ENCODE results near the gene TUBB4B.
"Not testable (repeated sequence)": the region's sequence is repeated elsewhere in the genome, so short reads cannot be mapped to it uniquely, and the experiment has no call there.

The TUBB4B gene

DNA sequence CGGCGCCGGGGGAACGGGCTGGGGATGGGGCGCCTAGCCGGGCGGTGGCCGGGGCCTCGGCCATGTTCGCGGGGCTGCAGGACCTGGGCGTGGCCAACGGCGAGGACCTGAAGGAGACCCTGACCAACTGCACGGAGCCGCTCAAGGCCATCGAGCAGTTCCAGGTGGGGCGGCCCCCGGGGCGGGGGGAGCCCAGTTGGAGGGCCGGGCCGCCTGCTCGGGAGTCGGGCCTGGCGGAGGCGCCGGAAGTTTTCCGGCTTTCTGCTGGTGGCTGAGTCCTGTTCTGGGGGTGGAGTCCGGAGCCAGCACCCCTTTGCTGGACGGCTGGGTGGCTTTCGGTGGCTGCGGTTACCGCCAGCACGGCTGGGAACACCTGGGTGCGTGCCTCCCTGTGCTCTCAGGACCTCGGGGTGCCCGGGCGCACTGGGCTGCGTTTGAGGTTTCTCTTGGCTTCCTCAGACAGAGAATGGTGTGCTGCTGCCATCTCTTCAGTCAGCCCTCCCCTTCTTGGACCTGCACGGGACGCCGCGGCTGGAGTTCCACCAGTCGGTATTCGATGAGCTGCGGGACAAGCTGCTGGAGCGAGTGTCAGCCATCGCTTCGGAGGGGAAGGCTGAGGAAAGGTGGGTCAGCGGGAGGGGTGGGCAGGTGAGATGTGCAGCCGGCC is 14.5 kb downstream of the TUBB4B start:
- peaks cover 6% of the 10 kb centered on the region; the same call in 1 of the 2 replicates for H3K4me1 ChIP-seq (ENCODE audit: insufficient read depth, low read length)
- H3K36me3 ChIP-seq (ENCODE audit: insufficient read depth, low read length): peaks cover 12% of the 10 kb centered on the region
- H3K9ac ChIP-seq (ENCODE audit: low read depth, low read length): peak overlapping the region; percentile 55
- H3K9me3 ChIP-seq (ENCODE audit: control insufficient read depth, insufficient read depth, low read length): no peaks in the 10 kb centered on the region

DNA sequence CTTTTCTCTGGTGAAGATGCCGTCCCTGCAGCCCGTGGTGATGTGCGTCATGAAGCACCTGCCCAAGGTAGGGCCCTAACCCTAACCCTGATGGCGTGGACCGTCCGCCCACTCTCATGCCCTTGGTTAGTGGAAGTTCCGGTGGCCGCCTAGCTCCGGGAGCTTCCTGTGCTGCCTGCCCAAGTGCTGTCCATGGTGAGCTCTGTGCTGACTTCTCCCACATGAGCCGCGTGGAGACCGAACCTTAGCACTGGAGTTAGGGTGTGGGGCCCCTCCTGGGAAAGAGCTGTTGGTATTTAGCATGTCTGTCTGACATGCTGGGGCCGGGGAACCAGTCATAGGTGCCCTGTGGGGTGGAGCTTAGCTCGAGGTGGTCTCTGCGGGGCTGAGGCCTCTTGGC is 15.3 kb downstream of the TUBB4B start:
- H3K36me3 ChIP-seq (ENCODE audit: insufficient read depth, low read length): peaks cover 12% of the 10 kb centered on the region
- H3K9ac ChIP-seq (ENCODE audit: low read depth, low read length): peak overlapping the region; percentile 55; the same call in 1 of the 2 replicates
- no peaks in the 10 kb centered on the region; the same call in 1 of the 2 replicates for H3K4me1 ChIP-seq (ENCODE audit: insufficient read depth, low read length)
- H3K9me3 ChIP-seq (ENCODE audit: control insufficient read depth, insufficient read depth, low read length): no peaks in the 10 kb centered on the region

DNA sequence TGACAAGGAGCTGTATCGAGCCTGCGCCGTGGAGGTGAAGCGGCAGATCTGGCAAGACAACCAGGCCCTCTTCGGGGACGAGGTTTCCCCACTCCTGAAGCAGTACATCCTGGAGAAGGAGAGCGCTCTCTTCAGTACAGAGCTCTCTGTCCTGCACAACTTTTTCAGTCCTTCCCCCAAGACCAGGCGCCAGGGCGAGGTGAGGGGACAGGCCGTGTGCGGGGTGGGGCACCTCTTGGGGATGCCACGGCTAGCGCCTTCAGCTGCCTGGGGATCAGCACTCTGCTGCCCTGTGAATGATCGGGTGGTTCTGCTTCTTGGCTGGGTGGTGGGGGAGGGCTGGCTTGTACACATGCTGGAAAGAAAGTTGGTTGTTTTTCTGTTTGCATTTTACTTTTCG is 15.8 kb downstream of the TUBB4B start:
- Histone ChIP-seq H3K9ac (ENCODE audit: low read depth, low read length) (no peak overlapping the region), H3K36me3 (ENCODE audit: insufficient read depth, low read length) (peaks cover 12% of the 10 kb centered on the region)

DNA sequence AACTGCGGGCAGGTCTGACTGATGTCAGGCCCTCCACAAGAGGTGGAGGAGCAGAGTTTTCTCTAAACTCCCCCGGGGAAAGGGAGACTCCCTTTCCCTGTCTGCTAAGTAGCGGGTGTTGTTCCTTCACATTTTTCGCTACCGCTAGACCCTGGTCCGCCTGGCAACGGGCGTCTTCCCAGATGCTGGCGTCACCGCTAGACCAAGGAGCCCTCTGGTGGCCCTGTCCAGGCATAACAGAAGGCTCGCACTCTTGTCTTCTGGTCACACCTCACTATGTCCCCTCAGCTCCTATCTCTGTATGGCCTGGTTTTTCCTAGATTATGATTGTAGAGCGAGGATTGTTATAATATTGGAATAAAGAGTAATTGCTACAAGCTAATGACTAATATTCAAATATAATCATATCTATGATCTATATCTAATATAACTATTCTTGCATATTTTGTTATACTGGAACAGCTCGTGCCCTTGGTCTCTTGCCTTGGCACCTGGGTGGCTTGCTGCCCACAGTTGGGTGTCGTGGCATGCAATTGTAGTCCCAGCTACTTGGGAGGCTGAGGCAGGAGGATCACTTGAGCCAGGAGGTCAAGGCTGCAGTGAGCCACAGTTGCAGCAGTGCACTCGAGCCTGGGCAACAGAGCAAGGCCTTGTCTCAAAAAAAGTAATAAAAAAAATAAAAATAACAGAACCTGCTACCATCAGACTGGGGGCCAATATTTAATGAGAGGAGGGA is 21.3 kb downstream of the TUBB4B start:
- peaks cover 18% of the 10 kb centered on the region for H3K36me3 ChIP-seq (ENCODE audit: insufficient read depth, low read length)
- not testable (repeated sequence) for H3K4me1 ChIP-seq (ENCODE audit: insufficient read depth, low read length); H3K9ac ChIP-seq (ENCODE audit: low read depth, low read length); H3K9me3 ChIP-seq (ENCODE audit: control insufficient read depth, insufficient read depth, low read length)

More for the DNA sequence above, 15.8 kb downstream of the TUBB4B start:
- H3K4me1 ChIP-seq (ENCODE audit: insufficient read depth, low read length): no peaks in the 10 kb centered on the region; the same call in 1 of the 2 replicates
- no peaks in the 10 kb centered on the region for H3K9me3 ChIP-seq (ENCODE audit: control insufficient read depth, insufficient read depth, low read length)

DNA sequence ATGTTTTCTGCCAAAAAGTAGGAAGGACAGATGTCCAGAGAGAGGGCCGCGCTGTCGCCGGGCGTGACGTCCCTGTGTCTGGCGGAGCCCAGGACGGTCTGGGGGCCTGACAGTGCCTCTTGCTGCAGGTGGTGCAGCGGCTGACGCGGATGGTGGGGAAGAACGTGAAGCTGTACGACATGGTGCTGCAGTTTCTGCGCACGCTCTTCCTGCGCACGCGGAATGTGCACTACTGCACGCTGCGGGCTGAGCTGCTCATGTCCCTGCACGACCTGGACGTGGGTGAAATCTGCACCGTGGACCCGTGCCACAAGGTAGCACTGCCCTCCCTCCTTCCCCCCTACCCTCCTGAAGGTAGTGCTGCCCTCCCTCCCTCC is 21.8 kb downstream of the TUBB4B start:
- H3K9ac ChIP-seq (ENCODE audit: low read depth, low read length): no peak overlapping the region
- H3K9me3 ChIP-seq (ENCODE audit: control insufficient read depth, insufficient read depth, low read length): no peaks in the 10 kb centered on the region
- H3K4me1 ChIP-seq (ENCODE audit: insufficient read depth, low read length): no peaks in the 10 kb centered on the region
- peaks cover 18% of the 10 kb centered on the region for H3K36me3 ChIP-seq (ENCODE audit: insufficient read depth, low read length)

DNA sequence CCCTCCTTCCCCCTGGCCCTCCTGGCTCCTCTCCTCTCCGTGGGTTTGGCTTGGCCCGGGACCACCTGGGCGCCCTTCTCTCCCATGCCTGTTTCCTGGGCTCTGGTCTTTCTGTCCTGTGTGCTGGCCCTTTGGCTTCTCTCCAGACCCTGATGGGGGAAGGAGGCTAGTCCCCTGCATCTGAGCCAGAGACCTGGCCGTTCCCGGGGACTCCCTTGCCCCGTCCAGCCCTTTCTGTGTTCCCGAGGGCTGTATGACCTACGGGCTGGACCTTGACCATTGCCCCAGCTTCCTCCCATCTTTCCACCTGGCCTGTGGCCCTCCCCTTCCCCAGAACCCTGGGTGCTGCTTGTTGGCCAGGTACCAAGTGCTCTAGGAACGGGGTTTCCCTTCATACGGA is 22.4 kb downstream of the TUBB4B start:
- Histone ChIP-seq H3K4me1 (ENCODE audit: insufficient read depth, low read length) (no peaks in the 10 kb centered on the region), H3K36me3 (ENCODE audit: insufficient read depth, low read length) (peaks cover 18% of the 10 kb centered on the region), H3K9ac (ENCODE audit: low read depth, low read length) (no peak overlapping the region), H3K9me3 (ENCODE audit: control insufficient read depth, insufficient read depth, low read length) (no peaks in the 10 kb centered on the region)

DNA sequence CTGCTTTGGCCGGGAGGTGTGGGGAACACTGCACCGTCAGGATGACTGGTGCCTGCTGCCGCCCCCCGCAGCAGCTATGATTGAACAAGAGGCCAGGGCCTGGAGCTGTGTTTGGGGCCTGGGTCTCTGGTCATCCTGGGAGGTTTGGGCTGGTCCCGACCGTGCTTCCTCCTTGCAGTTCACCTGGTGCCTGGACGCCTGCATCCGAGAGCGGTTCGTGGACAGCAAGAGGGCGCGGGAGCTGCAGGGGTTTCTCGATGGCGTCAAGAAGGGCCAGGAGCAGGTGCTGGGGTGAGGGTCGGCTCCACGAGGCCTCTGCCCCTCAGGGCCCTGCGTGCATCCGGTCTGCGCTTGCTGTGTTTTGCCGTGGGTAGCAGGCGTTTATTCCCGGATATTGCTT is 23.0 kb downstream of the TUBB4B start:
- Histone ChIP-seq H3K36me3 (ENCODE audit: insufficient read depth, low read length) (peaks cover 14% of the 10 kb centered on the region), H3K9me3 (ENCODE audit: control insufficient read depth, insufficient read depth, low read length) (no peaks in the 10 kb centered on the region), H3K9ac (ENCODE audit: low read depth, low read length) (no peak overlapping the region), H3K4me1 (ENCODE audit: insufficient read depth, low read length) (no peaks in the 10 kb centered on the region)

DNA sequence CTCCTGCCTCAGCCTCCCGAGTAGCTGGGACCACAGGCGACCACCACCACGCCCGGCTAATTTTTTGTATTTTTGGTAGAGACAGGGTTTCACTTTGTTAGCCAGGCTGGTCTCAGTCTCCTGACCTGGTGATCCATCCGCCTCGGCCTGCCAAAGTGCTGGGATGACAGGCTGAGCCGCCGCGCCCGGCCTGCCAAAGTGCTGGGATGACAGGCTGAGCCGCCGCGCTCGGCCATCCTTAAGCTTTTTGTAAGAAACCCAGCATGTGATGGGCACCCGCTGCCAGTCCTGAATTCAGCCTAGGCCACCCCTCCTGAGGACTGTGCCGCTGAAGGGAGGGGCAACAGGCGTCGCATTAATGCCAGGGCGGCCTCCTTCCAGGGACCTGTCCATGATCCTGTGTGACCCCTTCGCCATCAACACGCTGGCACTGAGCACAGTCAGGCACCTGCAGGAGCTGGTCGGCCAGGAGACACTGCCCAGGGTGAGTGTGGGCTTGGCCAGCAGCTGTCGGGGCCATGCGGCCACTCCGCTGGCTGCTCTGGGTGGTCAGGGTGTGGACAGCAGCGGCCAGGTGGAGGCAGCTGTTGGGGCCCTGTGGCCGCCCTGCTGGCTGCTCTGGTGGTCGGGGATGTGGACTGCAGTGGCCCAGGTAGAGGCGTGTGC is 24.5 kb downstream of the TUBB4B start:
- Histone ChIP-seq H3K9ac (ENCODE audit: low read depth, low read length) (no peak overlapping the region), H3K4me1 (ENCODE audit: insufficient read depth, low read length) (no peaks in the 10 kb centered on the region), H3K9me3 (ENCODE audit: control insufficient read depth, insufficient read depth, low read length) (no peaks in the 10 kb centered on the region), H3K36me3 (ENCODE audit: insufficient read depth, low read length) (peaks cover 14% of the 10 kb centered on the region)

DNA sequence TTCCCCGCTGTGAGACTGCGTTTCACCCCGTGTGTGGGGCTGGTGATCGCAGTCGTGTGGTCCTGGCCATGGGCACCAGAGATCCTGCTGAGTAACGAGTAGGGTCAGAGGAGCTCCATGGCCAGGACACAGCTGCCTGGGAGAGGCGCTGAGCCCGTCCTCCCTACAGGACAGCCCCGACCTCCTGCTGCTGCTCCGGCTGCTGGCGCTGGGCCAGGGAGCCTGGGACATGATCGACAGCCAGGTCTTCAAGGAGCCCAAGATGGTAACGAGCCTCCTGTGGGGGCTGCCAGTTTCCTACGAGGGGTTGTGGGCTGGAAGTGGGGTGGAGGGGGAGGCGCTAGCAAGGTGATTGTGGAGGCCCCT is 25.1 kb downstream of the TUBB4B start:
- H3K9ac ChIP-seq (ENCODE audit: low read depth, low read length): no peak overlapping the region
- H3K4me1 ChIP-seq (ENCODE audit: insufficient read depth, low read length): no peaks in the 10 kb centered on the region
- peaks cover 14% of the 10 kb centered on the region for H3K36me3 ChIP-seq (ENCODE audit: insufficient read depth, low read length)
- H3K9me3 ChIP-seq (ENCODE audit: control insufficient read depth, insufficient read depth, low read length): no peaks in the 10 kb centered on the region

DNA sequence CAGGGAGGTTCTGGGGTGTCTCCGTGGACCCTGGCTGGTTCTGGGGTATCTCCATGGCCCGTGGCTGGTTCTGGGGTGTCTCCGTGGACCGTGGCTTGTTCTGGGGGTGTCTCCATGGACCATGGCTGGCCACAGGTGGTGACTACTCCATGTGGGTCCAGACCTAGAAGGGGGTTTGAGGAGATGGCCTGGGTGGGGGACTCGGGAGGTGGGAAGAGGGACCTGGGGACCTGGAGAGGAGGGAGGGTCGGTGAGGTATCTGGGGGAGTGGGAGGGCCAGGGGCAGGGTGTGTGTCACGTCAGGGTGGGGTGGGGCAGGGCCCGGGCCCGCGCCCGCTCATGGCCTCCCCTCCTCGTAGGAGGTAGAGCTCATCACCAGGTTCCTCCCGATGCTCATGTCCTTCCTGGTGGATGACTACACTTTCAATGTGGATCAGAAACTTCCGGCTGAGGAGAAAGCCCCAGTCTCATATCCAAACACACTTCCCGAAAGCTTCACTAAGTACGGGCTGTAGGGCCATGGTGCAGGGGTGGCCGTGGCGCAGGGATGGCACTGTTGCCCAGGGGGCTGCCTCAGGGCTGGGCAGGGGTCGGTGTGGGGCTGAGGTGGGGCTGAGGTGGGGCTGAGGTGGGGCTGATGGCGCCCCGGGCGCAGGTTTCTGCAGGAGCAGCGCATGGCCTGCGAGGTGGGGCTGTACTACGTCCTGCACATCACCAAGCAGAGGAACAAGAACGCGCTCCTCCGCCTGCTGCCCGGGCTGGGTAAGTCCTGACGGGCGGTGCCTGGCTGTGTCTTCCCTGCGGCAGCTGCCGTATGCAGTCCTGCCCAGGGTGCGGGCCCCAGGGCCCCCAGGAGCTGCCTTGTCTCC is 25.7 kb downstream of the TUBB4B start:
- Histone ChIP-seq H3K9ac (ENCODE audit: low read depth, low read length) (no peak overlapping the region), H3K36me3 (ENCODE audit: insufficient read depth, low read length) (peaks cover 14% of the 10 kb centered on the region), H3K9me3 (ENCODE audit: control insufficient read depth, insufficient read depth, low read length) (no peaks in the 10 kb centered on the region), H3K4me1 (ENCODE audit: insufficient read depth, low read length) (no peaks in the 10 kb centered on the region; the same call in 1 of the 2 replicates)

DNA sequence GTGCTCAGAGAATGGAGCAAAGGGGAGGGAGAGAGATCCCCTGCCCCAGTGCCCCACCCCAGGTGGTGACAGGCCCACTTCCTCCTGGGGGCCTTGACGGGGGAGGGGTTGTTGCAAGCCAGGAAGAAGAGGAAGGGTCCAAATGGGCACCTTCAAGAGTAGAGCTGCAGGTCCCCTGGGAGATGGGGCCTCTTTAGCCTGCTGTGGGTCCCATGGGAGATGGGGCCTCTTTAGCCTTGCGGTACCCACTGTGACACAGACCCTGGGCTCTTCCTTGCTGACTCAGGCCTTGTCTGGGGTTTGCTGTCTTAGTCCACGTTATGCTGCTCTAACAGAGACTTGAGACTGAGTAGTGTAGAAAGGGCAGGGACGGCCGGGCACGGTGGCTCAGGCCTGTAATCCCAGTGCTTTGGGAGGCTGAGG is 26.9 kb downstream of the TUBB4B start:
- Histone ChIP-seq H3K9me3 (ENCODE audit: control insufficient read depth, insufficient read depth, low read length) (no peaks in the 10 kb centered on the region), H3K4me1 (ENCODE audit: insufficient read depth, low read length) (no peaks in the 10 kb centered on the region; the same call in 1 of the 2 replicates), H3K9ac (ENCODE audit: low read depth, low read length) (no peak overlapping the region), H3K36me3 (ENCODE audit: insufficient read depth, low read length) (peaks cover 11% of the 10 kb centered on the region)

DNA sequence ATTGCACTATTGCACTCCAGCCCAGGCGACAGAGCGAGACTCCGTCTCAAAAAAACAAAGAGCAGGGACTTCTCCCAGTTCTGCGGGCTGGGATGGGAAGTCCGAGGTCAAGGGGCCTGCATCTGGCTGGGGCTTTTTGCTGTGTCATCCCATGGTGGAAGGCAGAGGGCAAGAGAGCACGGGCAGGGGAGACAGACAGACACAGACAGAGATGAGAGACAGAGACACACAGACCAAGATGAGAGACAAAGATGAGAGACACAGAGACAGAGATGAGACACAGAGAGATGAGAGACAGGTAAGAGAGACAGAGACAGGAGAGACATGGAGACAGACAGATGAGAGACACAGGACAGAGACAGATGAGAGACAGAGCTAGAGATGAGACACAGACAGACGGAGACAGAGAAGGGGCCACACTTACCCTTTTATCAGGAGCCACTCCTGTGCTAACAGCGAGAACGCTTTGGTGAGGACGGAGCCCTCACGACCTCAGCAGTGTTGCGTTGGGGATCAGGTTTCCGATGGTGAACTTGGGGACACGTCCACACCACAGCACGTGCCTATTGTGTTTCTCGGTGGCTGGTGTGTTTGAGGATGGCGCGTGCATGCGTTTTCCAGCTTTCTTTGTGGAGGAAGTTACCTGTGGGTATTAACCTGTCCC is 27.6 kb downstream of the TUBB4B start:
- Histone ChIP-seq H3K9me3 (ENCODE audit: control insufficient read depth, insufficient read depth, low read length) (no peaks in the 10 kb centered on the region), H3K9ac (ENCODE audit: low read depth, low read length) (no peak overlapping the region), H3K4me1 (ENCODE audit: insufficient read depth, low read length) (no peaks in the 10 kb centered on the region; the same call in 1 of the 2 replicates), H3K36me3 (ENCODE audit: insufficient read depth, low read length) (peaks cover 11% of the 10 kb centered on the region)

DNA sequence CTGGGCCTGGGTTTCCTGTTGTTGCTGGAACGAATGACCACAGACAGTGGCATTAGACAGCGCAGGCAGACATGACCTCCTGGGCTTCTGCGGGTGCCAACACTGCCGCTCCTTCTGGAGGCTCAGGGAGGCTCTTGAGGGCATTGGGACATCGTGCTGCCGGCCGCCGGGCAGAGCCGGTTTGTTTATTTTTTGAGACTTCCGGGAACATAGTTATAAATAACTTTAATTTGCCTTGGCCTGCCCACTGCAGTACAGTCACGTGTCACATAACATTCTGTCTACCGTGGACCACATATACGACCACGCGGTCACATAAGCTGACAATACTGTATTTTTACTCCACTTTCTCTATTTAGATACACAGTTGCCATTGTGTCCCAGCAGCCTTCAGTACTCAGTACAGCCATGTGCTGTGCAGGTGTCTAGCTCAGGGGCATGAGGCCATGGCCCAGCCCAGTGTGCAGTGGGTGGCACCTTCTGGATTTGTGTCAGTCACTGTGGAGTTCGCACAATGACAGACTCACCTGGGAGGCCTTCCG is 28.2 kb downstream of the TUBB4B start:
- no peaks in the 10 kb centered on the region; the same call in 1 of the 2 replicates for H3K4me1 ChIP-seq (ENCODE audit: insufficient read depth, low read length)
- H3K9ac ChIP-seq (ENCODE audit: low read depth, low read length): no peak overlapping the region
- H3K36me3 ChIP-seq (ENCODE audit: insufficient read depth, low read length): peaks cover 4% of the 10 kb centered on the region; the same call in 1 of the 2 replicates
- no peaks in the 10 kb centered on the region for H3K9me3 ChIP-seq (ENCODE audit: control insufficient read depth, insufficient read depth, low read length)

Measured in ES-I3 (cell line).